Prostate gland (tissue), 2 donors: ENCODE measurements around the gene KCNT1. TPM values are rescaled to one million over a fixed set of nuclear protein-coding genes. Genes with fewer than 3 reads are reported as not detected.

Experiments
- DNase-seq: peaks from one replicate; pipeline ENCODE4 v3.0.0-alpha.2; 2019; ENCODE audit warnings: low spot score
- H3K27ac ChIP-seq, 2 donors: fragments of 200-600 bp; sonication (generic); 2 replicates each; pipeline ENCODE4 v1.5.1; 2017 to 2019
- H3K27me3 ChIP-seq: fragments of 200-600 bp; sonication (generic); replicated peaks from 2 replicates; pipeline ENCODE4 v1.5.1; 2019; ENCODE audit not compliant: insufficient read depth
- H3K36me3 ChIP-seq, 2 donors: fragments of 200-600 bp; sonication (generic); 1 replicate in 1 of 2; 2 replicates in 1 of 2; pipeline versions ENCODE4 v1.5.1 to v1.8.1; 2017 to 2019
- H3K4me1 ChIP-seq: fragments of 200-600 bp; sonication (generic); replicated peaks from 2 replicates; pipeline ENCODE4 v1.5.1; 2019
- H3K4me3 ChIP-seq, 2 donors: fragments of 200-600 bp; sonication (generic); 2 replicates each; pipeline ENCODE4 v1.5.1; 2017 to 2019
- H3K9me3 ChIP-seq: fragments of 200-600 bp; sonication (generic); 2 replicates; pipeline ENCODE4 v1.5.1; 2017
- POLR2A ChIP-seq: fragments of 450-650 bp; IDR thresholded peaks from one replicate; pipeline ENCODE4 v1.6.1; 2016; ENCODE audit warnings: antibody characterized with exemption, mild to moderate bottlenecking
- POLR2AphosphoS5 ChIP-seq: sonication (generic); formaldehyde crosslinking; IDR thresholded peaks from one replicate; pipeline ENCODE4 v1.6.1; 2017; ENCODE audit warnings: antibody characterized with exemption
- WGBS: methylation state at CpG from one replicate; pipeline ENCODE4 v1.1.5; 2018; 5-methylcytosine and 5-hydroxymethylcytosine counted together
- intact Hi-C: fragments of 100-400 bp; cut with DNase I; formaldehyde crosslinking; loops from one replicate; pipeline ENCODE4 v1.14.2; 2022
- total RNA-seq, 2 donors: library from RNA; depleted of rRNA; stranded (reverse); fragments of >200 nt; gene quantifications; one replicate each; pipeline ENCODE4 v1.1.0, GENCODE V29; 2016
- TF ChIP-seq, protein P1 (sequence below), 4 experiments: fragments of 200-600 bp in 2 of 4; fragments of 450-650 bp in 2 of 4; sonication (generic) in 2 of 4; IDR thresholded peaks; 1 replicate in 3 of 4; 2 replicates in 1 of 4; pipeline ENCODE4 v1.5.1; 2016 to 2019; ENCODE audit warnings: antibody characterized with exemption in 4 of 4, mild to moderate bottlenecking in 2 of 4, moderate library complexity in 2 of 4

KCNT1 gene
- total RNA-seq, 2 donors from 2014 or later, result 0.09 to 3.0 TPM

- TF ChIP-seq, protein P1, sequence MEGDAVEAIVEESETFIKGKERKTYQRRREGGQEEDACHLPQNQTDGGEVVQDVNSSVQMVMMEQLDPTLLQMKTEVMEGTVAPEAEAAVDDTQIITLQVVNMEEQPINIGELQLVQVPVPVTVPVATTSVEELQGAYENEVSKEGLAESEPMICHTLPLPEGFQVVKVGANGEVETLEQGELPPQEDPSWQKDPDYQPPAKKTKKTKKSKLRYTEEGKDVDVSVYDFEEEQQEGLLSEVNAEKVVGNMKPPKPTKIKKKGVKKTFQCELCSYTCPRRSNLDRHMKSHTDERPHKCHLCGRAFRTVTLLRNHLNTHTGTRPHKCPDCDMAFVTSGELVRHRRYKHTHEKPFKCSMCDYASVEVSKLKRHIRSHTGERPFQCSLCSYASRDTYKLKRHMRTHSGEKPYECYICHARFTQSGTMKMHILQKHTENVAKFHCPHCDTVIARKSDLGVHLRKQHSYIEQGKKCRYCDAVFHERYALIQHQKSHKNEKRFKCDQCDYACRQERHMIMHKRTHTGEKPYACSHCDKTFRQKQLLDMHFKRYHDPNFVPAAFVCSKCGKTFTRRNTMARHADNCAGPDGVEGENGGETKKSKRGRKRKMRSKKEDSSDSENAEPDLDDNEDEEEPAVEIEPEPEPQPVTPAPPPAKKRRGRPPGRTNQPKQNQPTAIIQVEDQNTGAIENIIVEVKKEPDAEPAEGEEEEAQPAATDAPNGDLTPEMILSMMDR (IDR thresholded peaks at IDR 0.05), result no peak
- TF ChIP-seq POLR2A (no peak), POLR2AphosphoS5 (no peak)
- H3K4me1 ChIP-seq, result no peaks in the 10 kb centered on the region
- WGBS, result 95% methylated on average over 13 of the region's 13 CpGs
- DNase-seq, result no peak
- intact Hi-C loops, result no loop called here
- no peaks in the 10 kb centered on the region for H3K9me3 ChIP-seq
- H3K36me3 ChIP-seq, result no peaks in the 10 kb centered on the region
- no peaks in the 10 kb centered on the region for H3K27me3 ChIP-seq
- peak overlapping the region in 1 of 2 donors; percentile 23 for H3K4me3 ChIP-seq
- peak overlapping the region in 1 of 2 donors; percentile 52 for H3K27ac ChIP-seq
Measured at GRCh38 chr9:135827866-135828580, 126.0 kb downstream of the KCNT1 start.

DNA sequence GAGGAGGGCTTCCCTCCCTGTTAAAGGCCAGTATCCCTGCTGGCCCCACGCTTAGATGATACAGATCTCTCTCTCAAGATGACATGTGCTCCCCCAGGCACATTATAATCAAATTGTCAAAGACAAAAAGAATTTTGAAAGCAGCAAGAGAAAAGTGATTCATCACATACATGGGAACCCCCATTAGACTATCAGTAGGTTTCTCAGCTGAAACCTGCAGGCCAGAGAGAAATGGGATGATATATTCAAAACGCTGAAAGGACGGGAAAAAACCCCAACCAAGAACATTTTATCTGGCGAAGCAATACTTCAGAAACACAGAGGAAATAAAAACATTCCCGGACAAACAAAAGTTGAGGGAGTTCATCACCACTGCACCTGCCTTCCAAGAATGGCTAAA, 126.7 kb downstream of the KCNT1 start:
- whole genome bisulfite sequencing, result 98% methylated on average over 5 of the region's 5 CpGs
- no peaks in the 10 kb centered on the region for H3K36me3 ChIP-seq

DNA sequence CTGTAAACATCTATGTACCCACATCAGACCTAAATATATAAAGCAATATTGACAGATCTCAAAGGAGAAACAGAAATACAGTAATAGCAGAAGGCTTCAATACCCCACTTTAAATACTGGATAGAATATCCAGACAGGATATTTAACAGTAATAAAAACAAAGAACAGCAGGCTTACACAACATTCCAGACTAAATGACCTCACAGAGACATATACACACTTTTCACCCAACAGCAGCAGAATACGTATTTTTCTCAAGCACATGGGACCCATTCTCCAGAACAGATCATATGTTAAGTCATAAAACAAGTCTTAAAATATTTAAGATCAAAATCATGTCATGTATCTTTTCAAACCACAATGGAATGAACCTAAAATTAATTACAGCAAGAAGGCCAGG, 128.5 kb downstream of the KCNT1 start:
- Histone ChIP-seq H3K4me1 (no peaks in the 10 kb centered on the region), H3K36me3 (no peaks in the 10 kb centered on the region), H3K27ac (no peak overlapping the region), H3K9me3 (no peaks in the 10 kb centered on the region), H3K27me3 (no peaks in the 10 kb centered on the region), H3K4me3 (no peak overlapping the region)
- 67% methylated on average over 1 of the region's 1 CpG for WGBS
- DNase-seq, result no peak
- intact Hi-C loops, result no loop called here
- TF ChIP-seq, protein P1 (IDR thresholded peaks at IDR 0.05), result no peak
- TF ChIP-seq POLR2A (no peak), POLR2AphosphoS5 (no peak)

More for the DNA sequence above, 126.7 kb downstream of the KCNT1 start:
- H3K9me3 ChIP-seq, result no peaks in the 10 kb centered on the region
- intact Hi-C loops, result no loop called here
- TF ChIP-seq POLR2AphosphoS5, result no peak
- TF ChIP-seq POLR2A, result no peak
- TF ChIP-seq, protein P1 (IDR thresholded peaks at IDR 0.05), result no peak
- H3K27ac ChIP-seq, result peak overlapping the region in 1 of 2 donors; percentile 52
- no peaks in the 10 kb centered on the region for H3K4me1 ChIP-seq
- no peak for DNase-seq
- no peak overlapping the region for H3K4me3 ChIP-seq
- no peaks in the 10 kb centered on the region for H3K27me3 ChIP-seq

DNA sequence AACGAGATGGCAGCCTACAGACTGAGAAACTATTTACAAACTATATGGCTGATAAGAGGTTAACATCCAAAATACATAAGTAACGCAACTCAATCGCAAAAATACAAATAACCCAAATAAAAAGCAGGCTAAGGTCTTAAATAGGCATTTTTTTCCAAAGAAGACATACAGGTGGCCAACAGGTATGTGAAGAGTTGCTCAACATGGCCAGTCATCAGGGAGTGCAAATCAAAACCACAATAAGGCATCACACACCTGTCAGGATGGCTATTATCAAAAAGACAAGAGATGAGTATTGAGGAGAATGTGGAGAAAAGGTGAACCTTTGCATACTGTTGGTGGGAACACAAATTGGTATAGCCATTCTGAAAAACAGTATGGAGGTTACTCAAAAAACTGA, 131.9 kb downstream of the KCNT1 start:
- no peak for DNase-seq
- no peaks in the 10 kb centered on the region for H3K9me3 ChIP-seq
- 86% methylated on average over 3 of the region's 3 CpGs for WGBS
- no peak overlapping the region for H3K27ac ChIP-seq
- no peaks in the 10 kb centered on the region for H3K36me3 ChIP-seq
- H3K27me3 ChIP-seq, result no peaks in the 10 kb centered on the region
- intact Hi-C loops, result no loop called here
- no peak overlapping the region for H3K4me3 ChIP-seq
- TF ChIP-seq, protein P1 (IDR thresholded peaks at IDR 0.05), result no peak
- TF ChIP-seq POLR2AphosphoS5, result no peak
- TF ChIP-seq POLR2A, result no peak
- H3K4me1 ChIP-seq, result no peaks in the 10 kb centered on the region

DNA sequence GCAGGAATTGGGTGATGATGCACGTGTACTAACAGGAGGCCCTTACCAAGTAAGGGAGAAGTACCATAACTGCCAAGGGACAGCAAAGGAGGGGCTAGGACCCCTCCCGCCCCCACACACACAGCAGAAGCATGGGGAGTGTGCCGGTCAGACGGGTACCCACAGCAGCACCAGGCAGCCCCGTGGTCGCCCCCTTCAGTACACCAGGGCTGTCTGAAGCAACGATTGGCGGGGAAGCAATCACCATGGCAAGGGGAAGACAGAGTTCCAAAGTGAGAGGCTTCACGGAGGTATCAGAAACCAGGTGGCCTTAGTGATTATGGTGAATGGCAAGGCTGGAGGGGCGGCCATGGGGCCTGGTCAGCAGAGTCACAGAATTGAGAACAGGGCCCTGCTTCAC, 133.1 kb downstream of the KCNT1 start:
- TF ChIP-seq POLR2A (no peak), POLR2AphosphoS5 (no peak)
- TF ChIP-seq, protein P1 (IDR thresholded peaks at IDR 0.05), result no peak
- Histone ChIP-seq H3K27me3 (no peaks in the 10 kb centered on the region), H3K27ac (no peak overlapping the region), H3K4me3 (no peak overlapping the region), H3K9me3 (no peaks in the 10 kb centered on the region), H3K4me1 (no peaks in the 10 kb centered on the region), H3K36me3 (no peaks in the 10 kb centered on the region)
- no peak for DNase-seq
- intact Hi-C loops, result no loop called here
- 85% methylated on average over 10 of the region's 10 CpGs for WGBS
